ENCODE data around the gene VEPH1.

DNA sequence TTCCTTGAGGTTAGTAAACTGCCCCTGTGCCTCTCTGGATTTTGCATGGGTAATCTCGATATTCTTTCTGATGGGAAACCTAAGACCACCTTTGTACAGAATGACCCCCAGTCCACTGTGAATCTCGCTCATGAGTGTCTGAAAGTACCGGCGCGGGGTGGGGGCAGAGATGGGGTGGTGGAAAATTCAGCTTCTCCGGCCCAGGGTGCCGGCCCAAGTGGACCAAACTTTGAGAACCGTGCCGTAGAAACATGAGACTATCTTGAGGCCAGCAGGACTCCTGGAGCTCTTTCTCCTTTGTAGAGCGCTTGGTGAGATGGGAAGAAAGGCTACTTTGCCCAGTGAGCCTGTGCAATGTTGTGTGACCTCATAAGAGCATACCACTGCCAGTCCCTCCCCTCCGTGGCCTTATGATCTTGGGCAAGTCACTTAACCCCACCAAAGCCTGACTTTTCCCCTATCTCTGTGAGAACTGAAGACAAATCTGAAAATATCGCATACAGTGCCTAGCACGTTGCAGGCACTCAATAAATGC is 40.4 kb upstream of the VEPH1 start:
- no peak for TF ChIP-seq CTCF (IDR thresholded peaks at IDR 0.05)
- TF ChIP-seq POLR2A (IDR thresholded peaks at IDR 0.05): no peak
